Measurements from ENCODE around the gene OPCML.

The OPCML gene

GRCh38 chr11:132962041-132962440, 570.3 kb downstream of the OPCML start:
- Histone ChIP-seq H3K36me3 (ENCODE audit: control insufficient read depth, insufficient read depth, low read length) (no peaks in the 10 kb centered on the region), H3K4me1 (ENCODE audit: control insufficient read depth, insufficient read depth, low read length) (no peaks in the 10 kb centered on the region), H3K9me3 (ENCODE audit: control insufficient read depth, low read length) (no peaks in the 10 kb centered on the region), H3K27me3 (ENCODE audit: control insufficient read depth, insufficient read depth, low read length, poor library complexity, severe bottlenecking) (no peaks in the 10 kb centered on the region), H3K27ac (ENCODE audit: insufficient read depth, low read depth, low read length, poor library complexity, severe bottlenecking) (no peak overlapping the region), H3K4me3 (ENCODE audit: insufficient read depth, low read depth, low read length) (no peak overlapping the region)
- WGBS, 2 experiments: 74 to 78% methylated on average over 6 of the region's 6 CpGs

DNA sequence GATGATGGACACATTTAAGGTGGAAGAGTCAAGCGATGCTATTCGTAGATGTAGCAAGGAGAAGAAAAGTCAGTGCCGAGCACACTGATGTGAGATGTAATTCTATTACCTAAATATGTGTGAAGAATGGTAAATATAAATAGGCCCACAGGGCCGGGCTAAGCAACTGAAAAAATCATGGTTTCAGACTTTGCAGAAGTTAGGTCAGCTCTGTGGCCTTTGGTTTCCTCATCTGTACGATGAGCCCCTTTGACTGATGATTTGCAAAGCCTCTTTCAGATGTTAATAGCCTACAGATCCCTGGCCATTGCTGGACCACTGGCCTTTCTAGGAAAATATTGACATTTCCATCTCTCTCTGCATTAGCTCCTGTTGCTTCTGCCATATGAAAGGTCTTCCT, 570.8 kb downstream of the OPCML start:
- H3K27me3 ChIP-seq (ENCODE audit: control insufficient read depth, insufficient read depth, low read length, poor library complexity, severe bottlenecking): no peaks in the 10 kb centered on the region
- no peaks in the 10 kb centered on the region for H3K36me3 ChIP-seq (ENCODE audit: control insufficient read depth, insufficient read depth, low read length)
- H3K4me3 ChIP-seq (ENCODE audit: insufficient read depth, low read depth, low read length): no peak overlapping the region
- H3K9me3 ChIP-seq (ENCODE audit: control insufficient read depth, low read length): no peaks in the 10 kb centered on the region
- WGBS, 2 experiments: 85 to 88% methylated on average over 5 of the region's 5 CpGs
- no peaks in the 10 kb centered on the region for H3K4me1 ChIP-seq (ENCODE audit: control insufficient read depth, insufficient read depth, low read length)
- no peak overlapping the region for H3K27ac ChIP-seq (ENCODE audit: insufficient read depth, low read depth, low read length, poor library complexity, severe bottlenecking)

DNA sequence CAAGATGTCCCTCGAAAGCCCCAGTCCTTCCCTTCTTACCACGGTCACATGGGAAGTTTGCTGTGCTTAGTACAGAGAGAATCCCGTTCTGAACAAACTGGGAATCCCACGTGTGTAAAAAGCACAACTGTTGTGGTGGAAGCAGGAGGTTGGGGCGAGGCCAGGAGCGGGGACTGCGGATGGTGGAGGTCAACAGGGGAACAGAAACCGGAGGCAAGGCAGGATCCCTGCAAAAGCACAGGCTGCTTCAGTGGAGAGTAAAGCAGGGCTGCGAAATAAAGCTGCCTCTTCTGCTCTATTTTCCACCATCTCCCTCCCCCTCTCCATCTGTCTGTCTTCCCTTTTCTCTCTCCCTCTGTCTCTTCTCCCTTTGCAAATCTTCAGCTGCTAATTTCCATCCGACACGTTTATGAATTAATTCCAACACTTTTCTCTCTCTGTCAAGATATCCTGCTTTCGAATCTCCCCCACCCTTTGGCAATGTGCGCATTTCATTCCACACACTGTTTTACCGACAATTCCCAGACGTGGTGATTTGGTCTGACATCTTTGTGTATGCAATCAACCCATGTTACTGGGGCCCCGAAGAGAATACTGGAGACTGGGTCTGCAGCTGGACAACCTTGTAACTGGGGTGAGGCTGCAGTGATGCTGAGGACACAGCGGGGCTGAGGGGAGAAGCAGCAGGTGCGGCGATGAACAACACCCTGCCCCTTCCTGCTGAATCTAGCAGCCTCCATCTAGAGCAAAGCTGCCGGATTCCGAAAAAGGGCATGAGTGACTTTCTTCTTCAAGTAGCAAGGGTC, 571.8 kb downstream of the OPCML start:
- 89 to 91% methylated on average over 21 of the region's 21 CpGs for WGBS, 2 experiments
- H3K27me3 ChIP-seq (ENCODE audit: control insufficient read depth, insufficient read depth, low read length, poor library complexity, severe bottlenecking): no peaks in the 10 kb centered on the region
- no peaks in the 10 kb centered on the region for H3K4me1 ChIP-seq (ENCODE audit: control insufficient read depth, insufficient read depth, low read length)
- no peak overlapping the region for H3K27ac ChIP-seq (ENCODE audit: insufficient read depth, low read depth, low read length, poor library complexity, severe bottlenecking)
- H3K9me3 ChIP-seq (ENCODE audit: control insufficient read depth, low read length): no peaks in the 10 kb centered on the region
- no peaks in the 10 kb centered on the region for H3K36me3 ChIP-seq (ENCODE audit: control insufficient read depth, insufficient read depth, low read length)
- H3K4me3 ChIP-seq (ENCODE audit: insufficient read depth, low read depth, low read length): no peak overlapping the region

GRCh38 chr11:132959693-132960092, 572.6 kb downstream of the OPCML start:
- Histone ChIP-seq H3K9me3 (ENCODE audit: control insufficient read depth, low read length) (no peaks in the 10 kb centered on the region), H3K27ac (ENCODE audit: insufficient read depth, low read depth, low read length, poor library complexity, severe bottlenecking) (no peak overlapping the region), H3K4me3 (ENCODE audit: insufficient read depth, low read depth, low read length) (no peak overlapping the region), H3K36me3 (ENCODE audit: control insufficient read depth, insufficient read depth, low read length) (no peaks in the 10 kb centered on the region), H3K27me3 (ENCODE audit: control insufficient read depth, insufficient read depth, low read length, poor library complexity, severe bottlenecking) (no peaks in the 10 kb centered on the region), H3K4me1 (ENCODE audit: control insufficient read depth, insufficient read depth, low read length) (no peaks in the 10 kb centered on the region)
- WGBS, 2 experiments: 94 to 96% methylated on average over 3 of the region's 3 CpGs

DNA sequence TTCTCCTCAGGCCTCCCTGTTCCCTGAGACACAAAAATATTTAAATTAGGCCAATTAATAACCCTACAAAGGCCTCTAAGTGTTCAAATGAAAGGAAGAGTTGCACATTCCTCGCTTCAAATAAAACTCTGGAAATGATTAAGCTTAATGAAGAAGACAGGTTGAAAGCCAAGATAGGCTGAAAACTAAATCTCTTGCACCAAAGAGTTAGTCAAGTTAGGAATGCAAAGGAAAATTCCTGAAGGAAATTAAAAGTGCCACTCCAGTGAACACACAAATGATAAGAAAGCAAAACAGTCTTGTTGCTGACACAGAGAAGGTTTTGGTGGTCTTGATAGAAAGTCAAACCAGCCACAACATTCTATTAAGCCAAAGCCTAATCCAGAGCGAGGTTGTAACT, 574.4 kb downstream of the OPCML start:
- 90 to 98% methylated on average over 2 of the region's 2 CpGs for WGBS, 2 experiments
- no peak overlapping the region for H3K27ac ChIP-seq (ENCODE audit: insufficient read depth, low read depth, low read length, poor library complexity, severe bottlenecking)
- H3K4me3 ChIP-seq (ENCODE audit: insufficient read depth, low read depth, low read length): no peak overlapping the region
- no peaks in the 10 kb centered on the region for H3K27me3 ChIP-seq (ENCODE audit: control insufficient read depth, insufficient read depth, low read length, poor library complexity, severe bottlenecking)
- no peaks in the 10 kb centered on the region for H3K4me1 ChIP-seq (ENCODE audit: control insufficient read depth, insufficient read depth, low read length)
- no peaks in the 10 kb centered on the region for H3K36me3 ChIP-seq (ENCODE audit: control insufficient read depth, insufficient read depth, low read length)
- no peaks in the 10 kb centered on the region for H3K9me3 ChIP-seq (ENCODE audit: control insufficient read depth, low read length)

DNA sequence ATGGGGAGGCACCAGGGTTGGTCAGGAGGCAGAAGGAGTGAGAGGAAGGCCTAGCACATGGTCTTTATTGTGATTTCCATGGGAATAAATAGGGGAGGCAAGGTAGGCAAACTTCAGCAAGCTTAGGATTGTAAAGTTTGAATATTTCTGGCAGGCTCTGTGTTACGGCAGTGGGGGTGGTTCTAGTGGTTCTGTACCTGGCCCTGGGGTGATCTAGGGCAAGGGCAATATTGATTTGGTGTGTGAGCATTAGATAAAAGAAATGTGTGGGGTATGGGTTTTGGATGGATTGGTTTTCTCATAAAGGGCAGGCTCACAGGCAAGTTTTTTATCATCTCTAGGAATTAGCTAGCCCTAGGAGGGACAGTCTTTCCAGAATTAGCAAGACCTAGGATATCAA, 584.0 kb downstream of the OPCML start:
- Histone ChIP-seq H3K27ac (ENCODE audit: insufficient read depth, low read depth, low read length, poor library complexity, severe bottlenecking) (no peak overlapping the region), H3K36me3 (ENCODE audit: control insufficient read depth, insufficient read depth, low read length) (no peaks in the 10 kb centered on the region), H3K4me1 (ENCODE audit: control insufficient read depth, insufficient read depth, low read length) (peaks cover 9% of the 10 kb centered on the region), H3K27me3 (ENCODE audit: control insufficient read depth, insufficient read depth, low read length, poor library complexity, severe bottlenecking) (peaks cover 23% of the 10 kb centered on the region), H3K4me3 (ENCODE audit: insufficient read depth, low read depth, low read length) (no peak overlapping the region), H3K9me3 (ENCODE audit: control insufficient read depth, low read length) (no peaks in the 10 kb centered on the region)
- 98 to 100% methylated on average over 1 of the region's 1 CpG for WGBS, 2 experiments

- 1 to 8% methylated on average over 9 of the region's 9 CpGs for WGBS, 2 experiments
- Histone ChIP-seq H3K9me3 (ENCODE audit: control insufficient read depth, low read length) (no peaks in the 10 kb centered on the region), H3K4me1 (ENCODE audit: control insufficient read depth, insufficient read depth, low read length) (peaks cover 11% of the 10 kb centered on the region), H3K36me3 (ENCODE audit: control insufficient read depth, insufficient read depth, low read length) (no peaks in the 10 kb centered on the region), H3K27ac (ENCODE audit: insufficient read depth, low read depth, low read length, poor library complexity, severe bottlenecking) (no peak overlapping the region), H3K4me3 (ENCODE audit: insufficient read depth, low read depth, low read length) (peak overlapping the region; percentile 45), H3K27me3 (ENCODE audit: control insufficient read depth, insufficient read depth, low read length, poor library complexity, severe bottlenecking) (peaks cover 40% of the 10 kb centered on the region)
These were observed 587.7 kb downstream of the OPCML start for GRCh38 chr11:132944569-132944944.

GRCh38 chr11:132943706-132944568, 588.4 kb downstream of the OPCML start:
- 0% methylated on average over 103 to 104 of the region's 104 CpGs for WGBS, 2 experiments
- H3K9me3 ChIP-seq (ENCODE audit: control insufficient read depth, low read length): no peaks in the 10 kb centered on the region
- H3K36me3 ChIP-seq (ENCODE audit: control insufficient read depth, insufficient read depth, low read length): no peaks in the 10 kb centered on the region
- peaks cover 11% of the 10 kb centered on the region for H3K4me1 ChIP-seq (ENCODE audit: control insufficient read depth, insufficient read depth, low read length)
- H3K4me3 ChIP-seq (ENCODE audit: insufficient read depth, low read depth, low read length): peak overlapping the region; percentile 45
- peaks cover 40% of the 10 kb centered on the region for H3K27me3 ChIP-seq (ENCODE audit: control insufficient read depth, insufficient read depth, low read length, poor library complexity, severe bottlenecking)
- H3K27ac ChIP-seq (ENCODE audit: insufficient read depth, low read depth, low read length, poor library complexity, severe bottlenecking): no peak overlapping the region

- H3K27ac ChIP-seq (ENCODE audit: insufficient read depth, low read depth, low read length, poor library complexity, severe bottlenecking): no peak overlapping the region
- peak overlapping the region; percentile 45 for H3K4me3 ChIP-seq (ENCODE audit: insufficient read depth, low read depth, low read length)
- 1% methylated on average over 17 of the region's 17 CpGs for whole genome bisulfite sequencing, 2 experiments
- H3K27me3 ChIP-seq (ENCODE audit: control insufficient read depth, insufficient read depth, low read length, poor library complexity, severe bottlenecking): peaks cover 40% of the 10 kb centered on the region
- H3K36me3 ChIP-seq (ENCODE audit: control insufficient read depth, insufficient read depth, low read length): no peaks in the 10 kb centered on the region
- H3K4me1 ChIP-seq (ENCODE audit: control insufficient read depth, insufficient read depth, low read length): peaks cover 11% of the 10 kb centered on the region
- H3K9me3 ChIP-seq (ENCODE audit: control insufficient read depth, low read length): no peaks in the 10 kb centered on the region
These were observed 589.0 kb downstream of the OPCML start for GRCh38 chr11:132943357-132943705.

- no peaks in the 10 kb centered on the region for H3K9me3 ChIP-seq (ENCODE audit: control insufficient read depth, low read length)
- peak overlapping the region; percentile 45 for H3K4me3 ChIP-seq (ENCODE audit: insufficient read depth, low read depth, low read length)
- peaks cover 40% of the 10 kb centered on the region for H3K27me3 ChIP-seq (ENCODE audit: control insufficient read depth, insufficient read depth, low read length, poor library complexity, severe bottlenecking)
- H3K36me3 ChIP-seq (ENCODE audit: control insufficient read depth, insufficient read depth, low read length): no peaks in the 10 kb centered on the region
- H3K27ac ChIP-seq (ENCODE audit: insufficient read depth, low read depth, low read length, poor library complexity, severe bottlenecking): no peak overlapping the region
- H3K4me1 ChIP-seq (ENCODE audit: control insufficient read depth, insufficient read depth, low read length): peaks cover 11% of the 10 kb centered on the region
- WGBS, 2 experiments: 12% methylated on average over 35 to 37 of the region's 42 CpGs
These were observed 589.5 kb downstream of the OPCML start for GRCh38 chr11:132942611-132943356.
